NCI-H1048 (cell line): ENCODE measurements around the gene METTL4.
"Not testable (repeated sequence)": the region's sequence is repeated elsewhere in the genome, so short reads cannot be mapped to it uniquely, and the experiment has no call there.

Source experiments
- DNase-seq: peaks from one replicate; lab custom pipeline; 2025; lab: John Stamatoyannopoulos, UW

The METTL4 gene

DNA sequence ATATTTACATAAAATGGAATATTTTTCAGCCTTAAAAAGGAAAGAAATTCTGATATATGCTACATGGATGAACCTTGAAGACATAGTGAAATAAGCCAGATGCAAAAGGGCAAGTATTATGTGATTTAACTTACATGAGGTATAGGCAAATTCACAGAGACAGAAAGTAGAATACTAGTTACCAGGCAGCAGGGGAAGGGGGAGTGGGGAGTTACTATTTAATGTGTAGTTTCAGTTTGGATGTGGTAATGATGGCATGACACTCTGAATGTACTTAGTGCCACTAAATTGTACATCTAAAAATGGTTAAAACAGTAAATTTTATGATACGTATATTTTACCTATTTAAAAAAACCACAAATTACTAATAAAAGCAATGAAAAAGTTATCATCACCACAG lies 12.1 kb downstream of the METTL4 start:
- DNase-seq = no peak

DNA sequence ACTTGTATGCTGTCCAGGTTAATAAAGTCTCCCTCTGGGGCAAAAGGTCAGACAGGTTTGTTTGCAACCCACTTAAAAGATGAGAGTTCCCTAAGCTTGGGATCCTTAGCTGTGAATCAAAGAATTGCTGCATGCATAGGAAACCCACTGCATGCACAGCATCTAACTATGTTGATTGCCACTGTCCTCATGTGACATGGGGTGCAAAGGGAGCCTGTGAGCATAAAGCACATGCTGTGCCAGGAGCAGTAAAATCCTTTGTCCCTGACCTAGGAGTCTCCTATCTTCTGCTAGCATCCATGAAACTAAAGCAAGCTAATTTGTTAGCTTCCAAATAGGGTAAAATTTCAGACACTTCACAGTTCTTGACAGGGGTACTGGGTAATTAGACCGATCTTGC lies 13.8 kb downstream of the METTL4 start:
- DNase-seq = no peak

DNA sequence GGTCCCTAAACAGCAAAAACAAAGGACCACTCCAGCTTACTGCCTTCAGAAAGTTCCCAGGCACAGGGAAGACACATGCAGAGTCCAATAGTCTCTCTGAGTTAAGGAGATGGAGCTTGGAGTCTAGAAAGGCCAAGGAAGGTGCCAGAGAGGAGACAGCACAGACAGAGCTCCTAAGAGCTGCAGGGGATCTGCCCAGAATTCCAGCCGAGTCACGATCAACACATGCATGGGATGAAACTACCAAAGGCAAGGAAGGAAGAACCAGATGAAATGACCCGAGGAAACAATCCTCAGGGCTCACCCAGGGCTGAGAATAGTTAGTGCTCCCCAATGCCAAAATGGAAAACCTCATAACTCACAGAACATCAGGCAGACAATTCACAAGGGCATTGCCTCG lies 15.4 kb downstream of the METTL4 start:
- DNase-seq = no peak

- no peak for DNase-seq
Measured at GRCh38 chr18:2554696-2555095, 16.6 kb downstream of the METTL4 start.

- no peak for DNase-seq
Measured at GRCh38 chr18:2551425-2551824, 19.9 kb downstream of the METTL4 start.

- DNase-seq = no peak
Measured at GRCh38 chr18:2549462-2549861, 21.8 kb downstream of the METTL4 start.

GRCh38 chr18:2547477-2548087 lies 23.7 kb downstream of the METTL4 start:
- no peak for DNase-seq

GRCh38 chr18:2545155-2545554 lies 26.1 kb downstream of the METTL4 start:
- no peak for DNase-seq

GRCh38 chr18:2541925-2542563 lies 29.3 kb downstream of the METTL4 start:
- not testable (repeated sequence) for DNase-seq

GRCh38 chr18:2540575-2540974 lies 30.7 kb downstream of the METTL4 start:
- DNase-seq = no peak

DNA sequence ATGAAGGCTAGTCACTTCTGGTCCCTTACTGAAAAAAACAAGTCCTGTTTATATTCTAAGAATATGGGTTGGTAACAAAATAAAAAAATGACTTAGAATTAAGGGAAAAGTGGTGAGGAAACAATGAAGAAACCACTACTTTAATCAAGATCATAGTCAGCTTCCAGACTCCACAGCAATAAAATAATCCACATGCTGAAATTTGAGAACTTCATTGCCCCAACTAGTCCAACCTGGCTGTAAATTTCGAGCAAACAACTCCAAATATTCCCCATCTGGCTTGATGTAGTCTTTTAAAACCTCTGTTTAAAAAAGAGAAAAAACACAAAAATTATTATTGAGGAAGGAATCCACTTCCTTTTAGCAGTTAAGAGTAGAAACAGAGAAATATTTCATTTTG lies 32.5 kb downstream of the METTL4 start:
- no peak for DNase-seq

- no peak for DNase-seq
Measured at GRCh38 chr18:2538236-2538635, 33.1 kb downstream of the METTL4 start.

- DNase-seq = no peak
Measured at GRCh38 chr18:2537296-2537695, 34.0 kb downstream of the METTL4 start.

DNA sequence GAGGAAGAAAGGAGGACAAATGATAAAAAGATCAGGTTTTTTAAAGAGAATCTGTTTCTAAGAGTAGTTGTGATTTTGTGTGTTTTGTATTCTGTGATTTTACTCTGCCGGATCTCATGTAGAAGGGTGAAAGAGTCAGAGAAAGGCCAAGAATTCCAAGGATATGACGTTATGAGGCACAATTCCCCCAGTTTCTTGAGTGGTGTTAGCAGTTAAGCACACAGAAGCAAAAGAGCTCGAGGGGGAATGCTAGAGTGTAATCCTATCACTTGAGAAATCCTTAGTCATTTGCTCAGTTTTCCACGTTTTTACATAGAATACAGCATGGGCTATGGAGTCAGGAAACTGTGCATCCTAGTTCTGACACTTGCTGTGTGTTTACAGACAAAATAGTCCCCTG lies 34.8 kb downstream of the METTL4 start:
- DNase-seq = no peak

GRCh38 chr18:2536063-2536462 lies 35.2 kb downstream of the METTL4 start:
- no peak for DNase-seq

- no peak for DNase-seq
Measured at GRCh38 chr18:2535419-2535910, 35.8 kb downstream of the METTL4 start.

DNA sequence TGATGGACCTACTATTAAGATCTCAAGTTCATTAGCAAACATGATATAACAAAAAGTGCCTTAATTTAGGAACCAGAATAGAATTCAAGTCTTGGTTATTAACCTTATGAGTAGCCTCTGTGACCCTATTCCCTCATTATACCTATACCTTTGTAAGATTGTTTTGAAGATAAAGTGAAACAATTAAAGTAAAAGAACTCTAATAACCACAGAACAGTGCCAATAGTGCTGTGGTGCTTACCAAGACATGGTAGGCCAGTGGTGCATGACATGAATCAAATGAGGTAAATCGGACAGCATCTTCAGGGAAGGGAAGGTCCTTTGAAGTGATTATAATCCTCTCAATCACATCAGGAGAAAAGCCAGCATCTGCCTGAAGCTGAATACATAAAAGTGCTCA lies 36.4 kb downstream of the METTL4 start:
- DNase-seq = no peak

DNA sequence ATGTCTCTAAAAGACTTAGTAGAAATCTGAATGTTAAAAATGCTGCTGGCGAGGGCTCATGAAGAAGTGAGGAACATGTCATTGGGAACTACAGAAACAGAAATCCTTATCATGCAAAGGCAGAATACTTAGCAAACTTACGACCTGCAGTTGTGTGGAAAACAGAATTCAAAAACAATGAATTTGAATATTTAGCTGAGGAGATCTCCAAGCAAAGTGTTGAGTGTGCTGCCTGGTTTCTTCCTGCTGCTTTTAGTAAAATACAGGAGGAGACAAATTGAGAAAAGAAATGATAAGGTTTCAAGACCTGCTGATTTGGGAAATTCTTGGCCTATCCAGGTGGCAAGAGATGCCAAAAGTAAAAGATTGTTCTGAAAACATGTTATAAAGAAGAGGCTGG lies 38.5 kb downstream of the METTL4 start:
- DNase-seq = no peak

- DNase-seq = no peak
Measured at GRCh38 chr18:2531751-2532150, 39.6 kb downstream of the METTL4 start.

- no peak for DNase-seq
Measured at GRCh38 chr18:2529154-2529553, 42.2 kb downstream of the METTL4 start.

GRCh38 chr18:2526329-2526728 lies 45.0 kb downstream of the METTL4 start:
- DNase-seq = no peak

GRCh38 chr18:2524794-2525198 lies 46.5 kb downstream of the METTL4 start:
- not testable (repeated sequence) for DNase-seq

DNA sequence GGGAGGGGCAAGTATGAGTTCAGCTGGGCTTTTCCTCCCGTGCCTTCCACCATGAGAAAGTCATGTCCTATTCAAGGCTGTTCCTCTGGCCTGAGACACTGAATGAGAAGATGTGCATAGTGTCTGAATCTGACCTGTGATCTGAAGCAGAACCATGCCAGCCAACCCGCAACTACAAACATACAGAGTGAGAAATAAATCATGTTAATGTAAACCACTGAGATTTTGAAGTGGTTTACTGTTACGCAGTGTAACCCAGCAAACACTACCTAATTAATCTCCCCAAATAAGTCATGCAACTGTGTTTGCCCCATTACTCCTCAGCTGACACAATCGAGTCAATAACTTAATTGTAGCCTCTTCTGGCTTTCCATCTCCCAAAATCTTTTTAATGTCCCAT lies 49.2 kb downstream of the METTL4 start:
- no peak for DNase-seq

DNA sequence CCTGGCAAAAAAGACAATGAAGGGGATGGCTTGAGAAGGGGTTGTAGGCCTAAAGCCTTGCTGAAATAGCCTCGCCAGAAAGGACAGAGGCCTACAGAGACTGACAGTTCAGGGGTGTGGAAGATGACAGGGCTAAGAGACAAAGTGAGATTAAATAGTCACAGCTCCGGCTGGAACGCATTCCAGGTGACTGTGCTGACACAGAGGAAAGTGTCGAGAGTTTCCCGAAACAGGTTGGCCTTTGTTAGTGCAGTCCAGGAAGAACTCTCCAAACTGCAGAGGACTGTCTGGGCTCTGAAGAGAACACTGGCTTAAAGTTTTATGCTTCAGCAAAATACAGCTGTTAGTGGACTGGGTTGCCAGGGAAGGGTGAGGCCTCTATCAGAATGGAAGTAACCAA lies 52.8 kb downstream of the METTL4 start:
- DNase-seq = no peak
